HepG2 (cell line): ENCODE data around the gene NUCB1. TPM values are rescaled to one million over a fixed set of nuclear protein-coding genes. Genes with fewer than 3 reads are reported as not detected.

Source experiments
- BRD4 ChIP-seq: sonication (generic); formaldehyde crosslinking; IDR thresholded peaks from 2 replicates; pipeline ENCODE4 v1.4.0; 2020; ENCODE audit warnings: missing genetic modification reagents
- GMEB2 ChIP-seq: IDR thresholded peaks from 2 replicates; pipeline ENCODE4 v1.6.1; 2016; ENCODE audit warnings: missing biosample characterization, missing genetic modification reagents, low read depth
- IRF9 ChIP-seq: sonication (generic); formaldehyde crosslinking; IDR thresholded peaks from 2 replicates; pipeline ENCODE4 v1.8.0; 2022; ENCODE audit warnings: missing genetic modification reagents, mild to moderate bottlenecking, borderline replicate concordance
- KLF9 ChIP-seq: IDR thresholded peaks from 2 replicates; pipeline ENCODE4 v1.6.1; 2016; ENCODE audit warnings: low read depth
- MBNL3 ChIP-seq: fragments of 250-450 bp; sonication (Bioruptor Pico); conservative IDR thresholded peaks from 2 replicates; pipeline ENCODE4 v1.8.0; 2022; ENCODE audit warnings: mild to moderate bottlenecking, inconsistent platforms
- PITX1 ChIP-seq: sonication (generic); formaldehyde crosslinking; IDR thresholded peaks from 2 replicates; pipeline ENCODE4 v1.5.1; 2020; ENCODE audit warnings: mild to moderate bottlenecking, missing genetic modification reagents
- PRDM4 ChIP-seq: sonication (generic); formaldehyde crosslinking; IDR thresholded peaks from 2 replicates; pipeline ENCODE4 v1.9.0; 2021; ENCODE audit warnings: missing genetic modification reagents, borderline replicate concordance
- RAD51 ChIP-seq: fragments of 450-650 bp; IDR thresholded peaks from 2 replicates; pipeline ENCODE4 v1.6.1; 2016; ENCODE audit warnings: borderline replicate concordance
- RFX5 ChIP-seq: IDR thresholded peaks from 2 replicates; pipeline ENCODE4 v1.6.1; 2011; ENCODE audit warnings: low read depth, low read length, improper control_type of control experiment
- THAP9 ChIP-seq: sonication (generic); formaldehyde crosslinking; IDR thresholded peaks from 2 replicates; pipeline ENCODE4; 2020; ENCODE audit warnings: missing genetic modification reagents, mild to moderate bottlenecking, borderline replicate concordance
- U2AF2 ChIP-seq: fragments of 200-400 bp; formaldehyde crosslinking; IDR thresholded peaks from 2 replicates; pipeline ENCODE4 v1.6.1; 2017; ENCODE audit warnings: low read depth, mild to moderate bottlenecking, low read length
- ZKSCAN8 ChIP-seq: IDR thresholded peaks from 2 replicates; pipeline ENCODE4 v1.6.1; 2016; ENCODE audit warnings: borderline replicate concordance, missing genetic modification reagents, missing compliant biosample characterization
- ZNF10 ChIP-seq: sonication (generic); formaldehyde crosslinking; IDR thresholded peaks from 2 replicates; pipeline ENCODE4 v1.4.0; 2020; ENCODE audit warnings: mild to moderate bottlenecking, low read depth, missing genetic modification reagents, borderline replicate concordance
- ZNF205 ChIP-seq: IDR thresholded peaks from 2 replicates; pipeline ENCODE4 v1.6.1; 2018; ENCODE audit warnings: missing biosample characterization, missing genetic modification reagents
- ZNF326 ChIP-seq: sonication (generic); formaldehyde crosslinking; IDR thresholded peaks from 2 replicates; pipeline ENCODE4 v1.4.0; 2020; ENCODE audit warnings: missing genetic modification reagents, borderline replicate concordance
- ZNF331 ChIP-seq: sonication (generic); formaldehyde crosslinking; IDR thresholded peaks from 2 replicates; pipeline ENCODE4 v1.4.0; 2020; ENCODE audit warnings: missing genetic modification reagents
- ZNF552 ChIP-seq: sonication (generic); formaldehyde crosslinking; IDR thresholded peaks from 2 replicates; pipeline ENCODE4 v1.9.0; 2022; ENCODE audit warnings: missing genetic modification reagents, mild to moderate bottlenecking, borderline replicate concordance
- ZNF558 ChIP-seq: sonication (generic); formaldehyde crosslinking; IDR thresholded peaks from 2 replicates; pipeline ENCODE4 v1.9.0; 2022; ENCODE audit warnings: mild to moderate bottlenecking, missing genetic modification reagents, borderline replicate concordance
- ZNF569 ChIP-seq: sonication (generic); formaldehyde crosslinking; IDR thresholded peaks from 2 replicates; pipeline ENCODE4 v1.5.0; 2020; ENCODE audit warnings: mild to moderate bottlenecking, missing genetic modification reagents, moderate library complexity, borderline replicate concordance
- ZNF792 ChIP-seq: IDR thresholded peaks from 2 replicates; pipeline ENCODE4 v1.6.1; 2016
- polyA plus RNA-seq, 8 experiments: library from polyadenylated mRNA; depleted of rRNA in 3 of 8; stranded (reverse) in 7 of 8; unstranded in 1 of 8; fragments of >200 nt; fragmentation: Illumina TruSeq in 4 of 8; extraction: Trizol in 4 of 8; gene quantifications; 2 replicates each; pipeline versions ENCODE4 v1.2.1 to v1.2.3, GENCODE V29; 2011 to 2016; ENCODE audit warnings: low read depth in 4 of 8, missing spikeins in 1 of 8, mixed read lengths in 1 of 8; ENCODE audit not compliant: insufficient read depth in 1 of 8
- total RNA-seq, 5 experiments: library from RNA; depleted of rRNA; stranded (reverse); fragments of >200 nt; fragmentation: Illumina TruSeq; extraction: Trizol; gene quantifications; 2 replicates each; pipeline ENCODE4 v1.2.3, GENCODE V29; 2016; ENCODE audit warnings: low read depth in 1 of 5

NUCB1 gene
- total and polyA plus RNA-seq, 2 of the 13 experiments (the other 11 are each of a cell fraction or from before 2014, with no cell fraction given) = 82.3 to 106 TPM

- no peak for TF ChIP-seq PRDM4 (CRISPR knock-in tag)
- TF ChIP-seq RFX5 = peak; percentile 78; the same call in 1 of the 2 replicates
- no peak for TF ChIP-seq RAD51
- TF ChIP-seq ZNF331 (CRISPR knock-in tag) = peak; percentile 43; the same call in 1 of the 2 replicates
- TF ChIP-seq ZKSCAN8 (CRISPR knock-in tag) = peak; percentile 68; the same call in 1 of the 2 replicates
- TF ChIP-seq KLF9 (CRISPR knock-in tag) = no peak; the same call in 1 of the 2 replicates
- TF ChIP-seq U2AF2 = peak; percentile 50; the same call in 1 of the 2 replicates
- TF ChIP-seq GMEB2 = no peak
- TF ChIP-seq IRF9 (CRISPR knock-in tag) = 0 out of 2 replicates have a peak, but pooled peaks have one; percentile 42
- no peak for TF ChIP-seq ZNF558 (CRISPR knock-in tag)
- TF ChIP-seq ZNF569 (CRISPR knock-in tag) = no peak
- TF ChIP-seq ZNF205 (CRISPR knock-in tag) = 0 out of 2 replicates have a peak, but pooled peaks have one; percentile 37
- no peak for TF ChIP-seq ZNF10 (CRISPR knock-in tag)
- TF ChIP-seq THAP9 (CRISPR knock-in tag) = no peak
- TF ChIP-seq PITX1 = peak; percentile 67
- TF ChIP-seq MBNL3 (CRISPR knock-in tag) = no peak
- TF ChIP-seq ZNF792 (CRISPR knock-in tag) = peak; percentile 17; the same call in 1 of the 2 replicates
- TF ChIP-seq ZNF326 = no peak
- TF ChIP-seq ZNF552 (CRISPR knock-in tag) = no peak; the same call in 1 of the 2 replicates
- peak; percentile 60; the same call in 1 of the 2 replicates for TF ChIP-seq BRD4 (CRISPR knock-in tag)
Observed at GRCh38 chr19:48963371-48964204, 63.5 kb downstream of the NUCB1 start (continued).
